Measurements from ENCODE around the gene LSP1.

The LSP1 gene

DNA sequence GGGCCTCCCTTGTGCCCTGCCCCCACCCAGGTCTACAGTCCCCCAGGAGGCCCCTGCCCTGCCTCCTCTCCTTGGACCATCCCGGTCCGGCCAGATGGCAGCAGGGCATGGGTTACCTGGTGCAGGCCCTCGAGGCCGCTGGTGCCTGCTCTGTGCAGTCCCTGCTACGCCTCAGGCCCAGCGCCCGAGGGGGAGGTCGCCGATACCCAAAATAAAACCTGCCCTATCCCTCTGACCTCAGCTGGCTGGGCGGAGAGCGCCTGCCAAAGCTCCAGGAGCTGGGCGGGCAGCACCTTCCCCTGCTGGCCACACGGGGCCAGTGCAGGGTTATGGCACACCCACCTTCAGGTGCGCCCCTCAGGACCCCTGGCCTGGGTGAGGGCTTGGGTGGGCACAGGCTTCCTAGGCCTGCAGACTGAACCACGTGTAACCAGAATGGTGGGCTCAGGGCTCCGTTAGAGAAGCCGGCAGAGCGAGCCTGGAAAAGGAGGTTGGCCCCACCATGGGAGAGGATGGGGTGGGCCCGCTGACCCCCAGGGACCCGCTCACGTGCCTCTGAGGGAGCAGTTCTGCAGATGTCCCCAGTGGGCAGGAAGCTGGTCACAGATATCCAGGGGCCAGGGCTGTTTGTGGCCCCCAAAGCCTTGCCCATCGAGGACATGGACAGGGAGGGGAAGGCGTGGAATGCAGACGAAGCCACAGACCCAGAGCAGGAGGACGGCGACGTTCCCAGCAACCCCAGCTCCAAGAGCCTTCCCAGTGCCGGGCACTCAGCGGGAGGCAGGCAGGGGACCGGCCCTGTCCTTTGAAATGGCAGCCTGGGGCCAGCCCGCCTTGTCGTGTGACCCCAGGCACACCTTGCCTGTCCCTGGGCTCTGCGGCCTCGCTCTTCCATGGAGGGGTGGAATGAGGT, 64.9 kb downstream of the LSP1 start:
- DNase-seq (ENCODE audit: low read depth): no peak

DNA sequence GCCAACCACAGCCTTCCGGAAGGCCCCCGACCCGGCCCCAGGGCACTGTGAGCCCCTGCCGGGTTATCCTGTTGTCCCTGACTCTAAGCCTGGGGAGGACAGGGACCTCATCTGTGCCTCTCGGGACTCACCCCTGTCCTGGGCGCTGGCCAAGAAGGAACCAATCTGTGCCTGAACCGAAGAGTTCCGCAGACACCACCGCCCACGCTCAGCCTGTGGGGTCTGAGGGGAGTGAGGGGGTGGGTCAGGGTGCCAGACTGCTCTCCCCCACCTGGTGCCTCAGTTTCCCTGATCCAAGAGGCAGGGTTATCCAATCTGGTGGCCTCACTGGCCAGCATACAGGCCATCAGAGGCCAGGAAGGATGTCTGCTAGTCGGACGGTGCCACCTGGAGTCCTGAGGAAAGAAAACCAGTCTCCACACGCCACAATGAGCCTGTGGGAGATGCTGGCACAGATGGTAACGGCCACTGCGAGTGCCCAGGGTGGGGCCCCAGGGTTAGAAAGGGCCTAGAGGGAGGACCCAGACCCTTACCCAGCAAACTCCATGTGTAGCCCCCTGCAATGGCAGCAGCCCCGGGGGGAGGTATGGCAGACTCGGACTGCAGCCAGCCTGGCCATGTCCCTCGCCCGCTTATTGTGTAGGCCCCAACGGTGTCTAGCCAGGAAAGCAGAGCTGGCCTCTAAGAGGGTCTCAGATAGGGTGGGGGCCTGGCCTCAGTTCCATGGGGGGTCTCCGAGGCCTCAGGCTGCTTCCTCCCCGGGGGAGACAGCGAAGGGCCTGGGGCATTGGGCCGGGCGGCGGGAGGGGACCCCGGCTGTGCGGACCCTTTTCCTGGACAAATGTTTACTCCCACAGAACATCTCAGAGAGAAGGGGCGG, 65.8 kb downstream of the LSP1 start:
- DNase-seq (ENCODE audit: low read depth): no peak

DNA sequence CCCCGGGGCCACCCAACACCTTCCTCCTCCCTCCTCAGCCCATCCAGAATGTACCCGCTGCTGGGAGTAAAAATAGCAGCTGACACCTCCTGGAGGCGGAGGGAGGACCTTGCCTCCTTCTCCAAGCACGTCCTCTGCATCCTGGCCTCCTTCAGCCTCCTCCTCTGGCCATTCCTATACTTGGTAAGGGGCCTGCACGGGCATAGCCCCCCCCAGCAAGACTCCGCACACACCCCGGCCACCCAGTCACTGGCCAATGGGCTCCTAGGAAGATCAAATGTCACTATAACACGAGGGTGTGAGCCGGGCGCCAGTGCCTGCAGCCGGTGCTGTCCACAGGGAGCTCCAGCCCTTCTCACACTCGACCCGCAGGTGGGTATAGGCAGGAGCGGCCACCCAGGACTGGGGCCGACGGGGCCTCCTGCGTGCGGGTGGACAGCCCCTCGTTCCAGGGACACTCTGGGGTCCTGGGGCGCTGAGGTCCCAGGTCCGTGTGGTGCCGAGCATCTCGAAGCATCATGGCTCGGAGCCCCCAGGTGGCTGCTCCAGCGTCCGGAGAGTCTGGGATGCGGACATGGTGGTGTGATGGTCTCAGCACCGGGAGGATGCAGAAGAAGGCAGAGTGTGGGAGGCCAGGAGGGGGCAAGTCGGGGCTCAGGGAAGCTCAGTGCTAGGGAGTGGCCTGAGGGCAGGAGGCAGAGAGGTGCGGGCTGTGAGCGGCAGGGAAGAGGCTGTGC, 66.7 kb downstream of the LSP1 start, which contains the start of gene TNNT3:
TNNT3 (plus strand) TSS at position 313 of the 737 bp plus-strand sequence. CDS start 3,172 bp downstream, outside the sequence.
- DNase-seq (ENCODE audit: low read depth): no peak

DNA sequence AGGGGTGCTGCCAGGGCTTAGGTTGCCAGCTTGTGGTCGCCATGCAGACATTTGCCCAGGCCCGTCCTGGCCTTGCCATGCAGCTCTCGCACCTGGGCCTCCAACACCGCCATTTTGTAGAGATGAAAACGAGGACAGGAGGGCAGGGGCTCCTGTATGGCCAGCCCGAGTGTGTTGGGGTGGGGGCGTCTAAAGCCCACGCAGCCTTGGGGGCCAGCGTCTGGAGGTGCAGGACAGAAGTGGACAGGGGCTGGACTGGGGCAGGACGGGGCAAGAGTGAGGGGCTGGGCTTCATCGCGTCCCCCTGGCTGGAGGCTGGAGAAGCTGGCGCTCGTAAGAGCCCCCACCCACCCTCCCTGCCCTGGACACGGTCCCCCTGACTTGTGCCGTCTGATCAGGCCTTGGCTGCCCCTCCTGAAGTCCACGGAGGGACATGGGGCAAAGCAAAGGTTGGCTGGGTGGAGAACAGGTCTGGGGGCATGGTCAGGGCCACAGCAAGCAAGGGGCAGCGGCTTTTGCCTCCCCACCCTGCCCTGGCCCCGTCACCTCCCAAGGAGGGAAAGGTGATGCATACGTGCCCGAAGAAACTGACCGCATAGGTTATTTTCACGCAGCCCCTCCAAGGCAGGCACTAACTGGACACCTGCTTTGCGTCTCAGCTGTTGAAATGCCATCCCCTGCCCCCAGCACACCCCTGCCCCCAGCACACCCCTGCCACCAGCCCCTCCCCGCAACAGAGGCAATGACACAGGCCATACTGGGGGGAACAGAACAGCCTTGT, 67.4 kb downstream of the LSP1 start:
- no peak for DNase-seq (ENCODE audit: low read depth)

DNA sequence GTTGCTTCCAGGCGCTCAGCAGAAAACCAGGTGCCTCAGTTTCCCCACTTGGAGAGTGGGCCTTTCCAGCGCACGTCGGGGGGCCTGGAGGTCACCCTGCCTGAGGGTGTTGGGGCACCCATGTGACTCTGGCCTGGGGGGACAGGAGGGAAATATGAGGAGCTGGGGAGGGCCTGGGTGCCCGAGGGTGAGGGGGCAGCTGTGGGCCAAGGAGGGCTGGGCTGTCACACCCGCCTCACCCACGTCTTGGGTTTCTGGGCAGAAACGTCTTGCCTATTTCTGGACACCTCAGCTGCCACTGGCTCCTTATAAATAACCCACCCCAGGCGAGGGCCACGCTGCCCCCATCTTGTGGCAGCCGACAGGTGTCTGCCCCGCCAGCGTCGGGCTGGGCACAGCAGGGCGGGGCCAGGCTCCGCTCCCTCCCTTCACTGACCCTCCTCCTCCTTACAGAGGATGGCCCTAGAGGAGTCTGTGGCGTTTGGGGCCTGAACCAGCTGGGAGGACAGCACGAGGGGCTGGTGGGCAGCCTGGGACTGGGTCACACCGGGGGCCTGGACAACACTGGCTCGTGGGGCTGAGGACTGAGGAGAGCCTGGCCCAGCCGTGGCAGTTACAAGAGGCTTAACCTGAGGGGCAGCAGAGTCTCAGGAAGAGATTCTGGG, 68.2 kb downstream of the LSP1 start:
- DNase-seq (ENCODE audit: low read depth): no peak

DNA sequence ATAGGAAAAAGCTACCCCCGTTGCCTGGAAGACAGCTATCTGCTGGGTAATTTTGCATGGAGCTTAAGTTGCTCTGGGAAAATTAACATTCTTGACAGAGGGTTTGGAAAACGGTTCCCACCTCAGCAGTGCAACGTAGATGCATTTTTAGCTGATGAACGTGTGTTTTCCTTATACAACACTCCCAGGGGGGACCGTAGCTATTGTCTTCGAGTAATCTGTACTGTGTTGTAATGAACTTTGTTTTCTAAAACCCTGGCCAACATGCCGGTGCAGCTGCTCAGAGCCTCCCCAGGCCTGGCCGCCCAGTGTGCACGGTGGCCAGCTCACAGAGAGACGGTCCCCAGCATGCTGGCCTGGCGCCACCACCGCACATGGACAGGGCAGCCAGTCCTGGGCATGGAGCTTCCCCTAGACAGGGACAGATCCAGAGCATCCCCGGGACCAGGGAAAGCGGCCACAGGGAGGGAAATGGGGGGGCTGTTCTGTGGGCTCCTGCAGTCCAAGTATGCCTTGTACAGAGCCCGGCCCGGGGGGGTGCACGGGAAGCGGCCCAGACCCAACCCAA, 68.8 kb downstream of the LSP1 start:
- no peak for DNase-seq (ENCODE audit: low read depth)

DNA sequence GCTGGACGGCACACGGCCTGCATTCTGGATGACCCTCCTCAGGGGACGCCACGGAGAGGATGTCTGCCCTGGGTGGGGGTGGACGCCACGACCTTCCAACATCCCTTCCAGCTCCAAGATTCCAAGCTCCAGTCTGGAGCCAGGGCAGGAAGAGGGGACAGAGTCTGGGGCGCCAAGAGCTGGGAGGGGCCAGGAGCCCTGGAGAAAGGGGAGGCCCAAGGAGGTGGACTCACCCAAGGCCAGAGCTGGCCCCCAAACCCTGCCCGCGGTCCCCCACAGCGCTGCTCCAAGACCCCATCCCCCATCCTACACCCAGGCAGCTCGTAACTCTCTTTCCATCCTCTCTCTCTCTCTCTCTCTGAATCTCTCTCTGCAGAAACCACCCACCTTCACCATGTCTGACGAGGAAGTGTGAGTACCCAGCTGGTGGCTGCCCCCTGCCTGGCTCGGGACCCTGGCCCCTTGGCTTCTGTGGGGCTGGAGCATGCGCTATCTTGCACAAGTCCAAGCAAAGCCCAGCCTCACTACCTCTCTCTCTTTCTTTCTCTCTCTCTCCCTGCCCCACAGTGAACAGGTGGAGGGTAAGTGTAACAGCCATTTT, 69.7 kb downstream of the LSP1 start:
- DNase-seq (ENCODE audit: low read depth): no peak

DNA sequence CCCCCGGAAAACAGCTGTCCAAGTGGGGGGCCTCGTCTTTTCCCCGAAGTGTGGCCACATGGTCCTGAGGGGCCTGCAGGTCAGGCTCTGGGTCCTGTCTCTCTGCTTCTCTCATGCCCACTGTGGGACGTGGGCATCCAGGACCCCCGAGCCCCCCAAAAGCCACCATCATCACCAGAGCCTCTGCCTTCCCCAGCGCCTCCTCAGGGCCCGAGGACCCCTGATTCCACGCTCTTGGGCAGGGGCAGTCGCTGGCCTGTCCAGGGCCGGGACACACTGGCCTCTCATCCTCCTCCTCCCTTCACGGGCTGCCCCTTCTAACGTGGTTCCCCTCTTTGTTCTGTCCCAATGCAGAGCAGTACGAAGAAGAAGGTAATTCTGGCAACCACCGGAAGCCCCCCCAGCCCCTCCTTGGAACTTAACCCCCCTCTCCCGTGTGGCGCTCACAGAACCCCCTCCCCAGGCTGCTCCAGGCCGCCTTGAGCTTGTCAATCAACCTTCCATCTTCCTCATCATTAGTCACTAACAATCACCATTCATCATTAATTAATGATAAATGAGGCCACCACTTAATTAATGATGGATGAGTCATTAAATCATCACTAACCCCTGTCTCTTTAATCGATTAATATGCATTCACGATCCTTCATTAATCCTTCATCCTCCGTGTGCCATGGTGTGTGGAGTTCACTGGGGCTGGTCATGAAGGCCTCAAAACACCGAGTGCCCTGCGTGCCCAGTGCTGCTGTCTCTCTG, 70.5 kb downstream of the LSP1 start:
- DNase-seq (ENCODE audit: low read depth): no peak

DNA sequence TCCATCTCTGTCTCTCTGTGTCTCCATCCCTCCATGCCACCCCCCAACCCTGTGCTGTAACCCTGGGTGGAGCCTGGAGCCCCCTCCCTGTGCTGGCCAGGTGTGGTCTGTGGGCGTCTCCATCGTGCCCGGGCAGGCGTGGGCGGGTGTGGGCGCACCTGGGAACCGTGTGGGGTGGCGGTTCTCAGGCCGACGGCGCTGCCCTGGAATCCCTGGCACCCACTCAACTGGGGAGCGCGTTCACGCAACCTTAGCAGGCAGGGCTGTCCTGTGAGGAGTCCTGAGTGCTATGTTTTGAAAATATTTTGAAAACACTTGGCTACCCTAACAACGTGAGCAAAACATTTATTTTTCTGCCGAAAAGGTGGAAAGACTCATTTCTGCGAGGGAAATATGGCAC, 71.3 kb downstream of the LSP1 start:
- DNase-seq (ENCODE audit: low read depth): no peak

DNA sequence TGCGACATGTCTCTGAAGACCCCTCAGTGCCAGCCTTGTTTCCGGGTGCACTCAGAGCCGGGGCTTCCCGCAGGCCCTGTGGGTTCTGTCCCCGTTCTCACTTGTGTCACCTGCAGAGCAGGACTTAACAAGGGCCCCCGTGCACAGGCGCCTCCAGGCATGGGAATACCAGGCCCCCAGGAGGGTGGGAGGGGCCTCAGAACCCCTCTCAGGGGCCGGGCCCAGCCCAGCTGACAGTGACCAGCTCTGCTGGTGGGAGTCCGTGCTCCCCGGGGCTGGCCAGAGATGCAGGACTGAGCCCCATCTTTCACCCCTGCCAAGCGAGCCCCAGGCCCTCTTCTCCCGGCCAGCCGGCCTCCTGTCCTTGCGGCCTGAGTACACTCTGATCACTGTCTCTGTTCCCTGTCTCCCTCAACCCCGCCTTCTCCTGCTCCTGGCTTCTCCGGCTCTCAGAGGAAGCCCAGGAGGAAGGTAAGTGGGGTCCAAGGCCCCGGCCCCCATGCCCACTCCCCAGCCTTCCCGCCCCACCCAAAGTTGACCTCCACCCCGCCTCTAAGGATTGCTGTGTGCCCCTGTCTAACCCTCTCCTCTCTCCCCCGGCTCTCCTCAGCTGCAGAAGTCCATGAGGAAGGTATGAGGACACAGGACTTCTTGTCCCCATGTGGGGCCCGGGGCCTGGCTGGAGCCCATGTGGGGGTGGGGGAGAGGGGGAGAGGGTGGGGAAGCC, 71.9 kb downstream of the LSP1 start:
- no peak for DNase-seq (ENCODE audit: low read depth)

DNA sequence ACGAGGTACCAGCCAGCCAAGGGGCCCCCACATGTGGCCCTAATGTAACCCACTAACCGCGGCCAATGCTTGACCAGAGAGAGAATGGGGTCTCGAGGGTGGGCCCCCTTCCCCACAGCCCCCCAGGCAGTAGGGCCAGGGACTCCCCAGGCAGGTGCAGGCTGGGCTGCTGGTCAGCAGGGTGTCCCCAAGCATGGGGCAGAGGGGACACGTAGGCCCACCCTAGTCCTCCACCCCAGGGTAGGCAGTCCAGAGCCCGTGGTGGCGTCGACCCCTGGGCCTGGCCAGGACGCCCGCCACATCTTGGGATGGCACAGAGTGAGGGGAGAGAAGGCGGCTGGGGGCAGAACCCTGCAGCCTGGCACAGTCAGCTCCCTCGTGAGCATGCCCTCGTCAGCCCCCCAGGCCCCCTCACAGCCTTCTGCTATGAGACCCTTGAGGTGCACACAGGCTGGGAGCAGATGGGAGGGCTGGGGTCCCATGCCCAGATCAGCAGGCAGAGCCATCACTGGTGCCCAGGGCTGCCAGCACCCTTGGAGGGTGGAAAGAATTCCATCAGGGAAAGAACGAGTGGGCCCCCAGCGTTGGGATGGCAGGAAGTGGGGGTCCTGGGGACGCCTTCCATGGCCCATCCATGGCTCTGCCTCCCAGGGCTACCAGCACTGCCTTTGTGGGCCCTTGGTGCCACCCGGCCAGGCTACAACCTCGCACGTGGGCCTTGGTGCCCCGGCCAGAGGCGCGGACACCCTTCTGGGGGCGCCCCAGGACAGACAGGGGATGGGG, 72.7 kb downstream of the LSP1 start:
- no peak for DNase-seq (ENCODE audit: low read depth)

DNA sequence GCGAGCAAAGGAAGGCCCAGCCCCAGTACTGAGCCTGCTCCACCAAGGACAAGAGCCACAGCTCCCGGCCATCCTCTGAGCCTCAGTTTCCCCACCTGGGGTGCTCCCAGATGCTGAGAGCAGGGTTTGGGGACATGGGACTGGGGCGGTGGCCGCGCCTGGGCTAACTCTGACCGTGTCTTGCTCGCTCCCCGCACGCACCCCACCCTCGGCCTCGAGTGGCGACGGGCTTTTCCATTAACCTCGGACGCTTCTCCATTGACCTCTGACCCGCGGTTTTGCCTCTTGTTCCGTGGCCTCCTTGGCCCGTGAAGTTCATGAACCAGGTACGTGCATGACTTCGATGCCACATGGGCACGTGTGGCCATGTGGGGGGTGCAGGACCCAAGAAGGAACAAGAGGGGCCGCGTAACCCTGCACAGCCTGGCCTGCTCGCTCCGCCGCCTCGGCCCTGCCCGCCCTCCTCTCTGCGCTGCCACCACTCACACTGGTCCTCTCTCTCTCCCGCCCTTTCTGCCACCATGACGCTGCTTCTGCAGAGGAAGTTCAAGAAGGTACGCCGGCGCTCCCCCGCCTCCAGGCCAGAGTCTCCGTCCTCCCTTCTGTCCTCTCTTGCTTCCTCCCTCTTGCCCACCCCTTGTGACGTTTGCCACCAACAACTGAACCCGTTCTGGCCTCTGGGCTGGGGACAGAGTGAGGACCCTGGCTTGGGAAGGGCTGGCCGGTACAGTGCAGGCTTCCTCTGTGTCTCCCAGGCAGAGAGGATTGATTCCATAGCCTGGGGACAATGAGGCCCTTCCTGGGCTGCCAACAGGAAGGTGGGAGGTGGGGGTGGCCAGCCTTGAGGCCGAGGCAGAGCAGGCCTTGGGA, 73.5 kb downstream of the LSP1 start:
- DNase-seq (ENCODE audit: low read depth): no peak

DNA sequence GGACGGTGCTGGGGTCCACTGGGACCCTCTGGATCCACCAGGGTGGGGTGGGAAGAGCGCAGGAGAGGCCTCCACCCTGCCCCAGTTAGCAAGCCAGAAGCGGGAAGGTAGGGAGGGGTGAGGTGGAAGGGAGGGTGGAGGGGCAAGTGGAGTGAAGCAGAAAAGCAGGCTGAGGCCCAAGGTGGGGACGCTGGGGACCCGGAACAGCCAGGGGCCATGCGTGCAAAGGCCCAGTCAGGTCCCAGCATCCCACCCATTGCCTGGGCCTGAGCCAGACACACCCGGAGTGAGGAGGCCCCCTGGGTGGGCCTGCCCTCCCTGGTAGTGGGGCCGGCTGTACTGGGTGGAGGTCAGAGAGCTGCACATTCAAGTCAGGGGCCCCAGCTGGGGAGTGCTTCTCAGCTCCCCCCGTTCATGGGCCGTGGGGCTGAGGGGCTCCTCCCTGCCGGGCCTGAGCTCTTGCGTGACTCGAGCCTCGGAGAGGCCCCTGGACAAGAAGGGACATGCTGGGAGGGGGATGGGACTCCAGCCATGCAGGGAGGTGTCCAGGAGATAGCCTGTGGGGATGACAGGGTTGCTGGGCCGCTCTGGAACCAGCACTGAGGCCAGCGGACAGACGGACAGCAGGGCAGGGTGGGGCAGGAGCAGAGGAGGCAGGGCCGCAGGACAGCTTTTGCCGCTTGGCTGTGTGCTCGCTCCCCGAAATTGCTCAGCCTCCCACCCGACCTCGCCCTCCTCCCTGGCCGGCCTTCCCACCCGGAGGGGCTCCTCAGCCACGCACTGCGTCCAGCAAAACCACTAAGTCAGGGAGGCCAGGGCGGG, 74.4 kb downstream of the LSP1 start:
- DNase-seq (ENCODE audit: low read depth): no peak

- DNase-seq (ENCODE audit: low read depth): no peak
Measured at GRCh38 chr11:1927848-1928469, 75.1 kb downstream of the LSP1 start.

DNA sequence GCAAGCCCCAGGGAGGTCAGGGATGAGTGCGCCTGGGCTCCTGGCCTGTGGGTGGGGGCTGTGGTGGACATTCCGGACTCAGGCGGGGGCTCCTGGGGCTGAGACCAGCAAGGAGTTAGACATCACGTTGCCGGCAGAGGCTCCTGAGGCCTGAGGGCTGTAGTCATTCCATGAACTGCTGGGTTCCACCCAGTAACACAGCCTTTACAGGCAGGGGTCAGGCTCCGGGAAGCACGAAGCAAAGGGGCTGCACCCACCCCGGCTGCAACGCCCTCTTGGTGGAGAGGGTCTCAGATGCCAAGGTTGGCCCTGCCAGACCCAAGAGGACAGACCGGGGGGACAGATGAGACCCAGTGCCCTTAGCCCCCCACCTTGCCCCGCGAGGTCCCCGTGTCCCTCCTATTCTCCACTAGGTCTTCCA, 75.6 kb downstream of the LSP1 start:
- DNase-seq (ENCODE audit: low read depth): no peak
